CD14-positive monocyte (primary cell): ENCODE data around the gene ZNF385C. TPM values are rescaled to one million over a fixed set of nuclear protein-coding genes. Genes with fewer than 3 reads are reported as not detected.

Experiments
- DNase-seq, 3 donors: peaks; one replicate each; pipeline ENCODE4 v3.0.0-alpha.2; 2011 to 2022
- H2AFZ ChIP-seq: 2 replicates; pipeline ENCODE4 v1.6.0; 2012; ENCODE audit warnings: mild to moderate bottlenecking, low read depth, low read length, inconsistent platforms; ENCODE audit not compliant: insufficient read depth, poor library complexity, severe bottlenecking
- H3K27ac ChIP-seq, 2 donors: 1 replicate in 1 of 2; 2 replicates in 1 of 2; pipeline ENCODE4 v1.5.1; 2012 to 2013; ENCODE audit warnings: low read length in 2 of 2, control low read depth in 1 of 2, inconsistent platforms in 1 of 2, low read depth in 1 of 2, mild to moderate bottlenecking in 1 of 2
- H3K27me3 ChIP-seq, 2 donors: one replicate each; pipeline versions ENCODE4 v1.6.0 to v1.6.1; 2011 to 2013; ENCODE audit warnings: low read length in 2 of 2; ENCODE audit not compliant: control insufficient read depth in 2 of 2, insufficient read depth in 2 of 2
- H3K36me3 ChIP-seq, 2 donors: replicated peaks in 1 of 2; 1 replicate in 1 of 2; 2 replicates in 1 of 2; pipeline versions ENCODE4 v1.5.1 to v1.6.1; 2012 to 2013; ENCODE audit warnings: low read length in 2 of 2, control low read depth in 1 of 2, inconsistent platforms in 1 of 2, mild to moderate bottlenecking in 1 of 2; ENCODE audit not compliant: insufficient read depth in 2 of 2, control insufficient read depth in 1 of 2
- H3K4me1 ChIP-seq, 2 donors: 1 replicate in 1 of 2; 2 replicates in 1 of 2; pipeline versions ENCODE4 v1.5.1 to v1.6.1; 2012 to 2013; ENCODE audit warnings: low read length in 2 of 2, control low read depth in 1 of 2, inconsistent platforms in 1 of 2, mild to moderate bottlenecking in 1 of 2, moderate library complexity in 1 of 2; ENCODE audit not compliant: insufficient read depth in 2 of 2, control insufficient read depth in 1 of 2
- H3K4me2 ChIP-seq: replicated peaks from 2 replicates; pipeline ENCODE3; 2012; ENCODE audit warnings: low read length, moderate library complexity, mild to moderate bottlenecking; ENCODE audit not compliant: poor library complexity, severe bottlenecking; ENCODE audit errors: extremely low read depth
- H3K4me3 ChIP-seq, 3 experiments: fragments of 200-600 bp in 1 of 3; sonication (generic) in 1 of 3; replicated peaks in 1 of 3; 1 replicate in 2 of 3; 2 replicates in 1 of 3; pipeline ENCODE4 v1.5.1; 2011 to 2013; ENCODE audit warnings: low read length in 3 of 3, mild to moderate bottlenecking in 3 of 3, control low read depth in 2 of 3, low read depth in 2 of 3, inconsistent platforms in 1 of 3, moderate library complexity in 1 of 3
- H3K79me2 ChIP-seq: 2 replicates; pipeline ENCODE4 v1.6.0; 2012; ENCODE audit warnings: mild to moderate bottlenecking, control low read depth, inconsistent platforms, low read length, moderate library complexity; ENCODE audit not compliant: insufficient read depth
- H3K9ac ChIP-seq: 2 replicates; pipeline ENCODE4 v1.6.0; 2017; ENCODE audit warnings: low read length, mild to moderate bottlenecking; ENCODE audit not compliant: insufficient read depth, poor library complexity, severe bottlenecking
- H3K9me3 ChIP-seq, 2 donors: replicated peaks in 1 of 2; 1 replicate in 1 of 2; 2 replicates in 1 of 2; pipeline versions ENCODE4 v1.5.1 to v1.6.1; 2012 to 2013; ENCODE audit warnings: low read length in 2 of 2, control low read depth in 1 of 2; ENCODE audit not compliant: control insufficient read depth in 1 of 2, insufficient read depth in 1 of 2
- H4K20me1 ChIP-seq: 2 replicates; pipeline ENCODE4 v1.6.0; 2012; ENCODE audit warnings: mild to moderate bottlenecking, low read length, control low read depth, moderate library complexity; ENCODE audit not compliant: insufficient read depth
- H3K27ac Mint-ChIP-seq, 7 donors: one replicate each; pipeline ENCODE4 v1.8.0; 2020; ENCODE audit warnings: mild to moderate bottlenecking in 7 of 7, mixed read lengths in 7 of 7, moderate library complexity in 6 of 7, inconsistent platforms in 2 of 7
- H3K27me3 Mint-ChIP-seq, 3 donors: one replicate each; pipeline ENCODE4 v1.8.0; 2021 to 2022; ENCODE audit warnings: low read depth in 3 of 3, mild to moderate bottlenecking in 3 of 3, mixed read lengths in 3 of 3, moderate library complexity in 3 of 3, inconsistent platforms in 1 of 3
- H3K36me3 Mint-ChIP-seq, 2 donors: one replicate each; pipeline ENCODE4 v1.8.0; 2020; ENCODE audit warnings: mixed read lengths in 2 of 2, inconsistent platforms in 1 of 2, mild to moderate bottlenecking in 1 of 2
- H3K4me1 Mint-ChIP-seq: one replicate; pipeline ENCODE4 v1.8.0; 2020; ENCODE audit warnings: mild to moderate bottlenecking, mixed read lengths
- H3K4me3 Mint-ChIP-seq, 2 donors: one replicate each; pipeline ENCODE4 v1.8.0; 2020; ENCODE audit warnings: mild to moderate bottlenecking in 2 of 2, mixed read lengths in 2 of 2, moderate library complexity in 1 of 2
- H3K9me3 Mint-ChIP-seq, 7 donors: one replicate each; pipeline ENCODE4 v1.8.0; 2020 to 2022; ENCODE audit warnings: mixed read lengths in 7 of 7, mild to moderate bottlenecking in 6 of 7, moderate library complexity in 6 of 7, inconsistent platforms in 2 of 7
- WGBS: methylation state at CpG from one replicate; pipeline ENCODE4 v1.1.5; 2013; ENCODE audit warnings: missing lambda C conversion rate; ENCODE audit not compliant: insufficient coverage; 5-methylcytosine and 5-hydroxymethylcytosine counted together
- intact Hi-C, 2 donors: fragments of 100-400 bp; cut with micrococcal nuclease; formaldehyde crosslinking; loops; one replicate each; pipeline versions ENCODE4 v1.15.0 to v1.15.1; 2023
- polyA plus RNA-seq, 3 donors: library from polyadenylated mRNA; depleted of rRNA in 1 of 3; unstranded in 2 of 3; stranded (reverse) in 1 of 3; fragments of 300-500 nt in 2 of 3; fragments of >200 nt in 1 of 3; fragmentation: Illumina TruSeq in 2 of 3; gene quantifications; 1 replicate in 2 of 3; 2 replicates in 1 of 3; pipeline ENCODE4 v1.2.3, GENCODE V29; 2012 to 2021
- TF ChIP-seq, protein P1 (sequence below): fragments of 200-600 bp; IDR thresholded peaks from one replicate; pipeline ENCODE4 v1.8.0; 2022; ENCODE audit warnings: antibody characterized with exemption, mild to moderate bottlenecking

The ZNF385C gene
- polyA plus RNA-seq, 3 donors = 0.09 to 0.55 TPM; not detected in 1

- no peak for DNase-seq
- H3K36me3 ChIP-seq = peaks cover 52 to 65% of the 10 kb centered on the region in 2 donors
- no peak overlapping the region for H3K4me2 ChIP-seq
- no peaks in the 10 kb centered on the region for H3K27me3 ChIP-seq
- H3K9ac ChIP-seq = no peak overlapping the region
- no peaks in the 10 kb centered on the region for H3K27me3 Mint-ChIP-seq
- no peak overlapping the region for H2AFZ ChIP-seq
- no peak overlapping the region for H3K4me3 ChIP-seq
- H3K27ac ChIP-seq = peak overlapping the region in 1 of 2 donors; percentile 84
- peaks cover 51% of the 10 kb centered on the region for H3K4me1 Mint-ChIP-seq
- H3K79me2 ChIP-seq = peaks cover 57% of the 10 kb centered on the region
- H3K36me3 Mint-ChIP-seq = peaks cover 64 to 66% of the 10 kb centered on the region in 2 donors
- H3K27ac Mint-ChIP-seq = peak overlapping the region in 6 of 7 donors; percentile 8 to 54 (median 38)
- H3K4me3 Mint-ChIP-seq = no peak overlapping the region
- TF ChIP-seq, protein P1, sequence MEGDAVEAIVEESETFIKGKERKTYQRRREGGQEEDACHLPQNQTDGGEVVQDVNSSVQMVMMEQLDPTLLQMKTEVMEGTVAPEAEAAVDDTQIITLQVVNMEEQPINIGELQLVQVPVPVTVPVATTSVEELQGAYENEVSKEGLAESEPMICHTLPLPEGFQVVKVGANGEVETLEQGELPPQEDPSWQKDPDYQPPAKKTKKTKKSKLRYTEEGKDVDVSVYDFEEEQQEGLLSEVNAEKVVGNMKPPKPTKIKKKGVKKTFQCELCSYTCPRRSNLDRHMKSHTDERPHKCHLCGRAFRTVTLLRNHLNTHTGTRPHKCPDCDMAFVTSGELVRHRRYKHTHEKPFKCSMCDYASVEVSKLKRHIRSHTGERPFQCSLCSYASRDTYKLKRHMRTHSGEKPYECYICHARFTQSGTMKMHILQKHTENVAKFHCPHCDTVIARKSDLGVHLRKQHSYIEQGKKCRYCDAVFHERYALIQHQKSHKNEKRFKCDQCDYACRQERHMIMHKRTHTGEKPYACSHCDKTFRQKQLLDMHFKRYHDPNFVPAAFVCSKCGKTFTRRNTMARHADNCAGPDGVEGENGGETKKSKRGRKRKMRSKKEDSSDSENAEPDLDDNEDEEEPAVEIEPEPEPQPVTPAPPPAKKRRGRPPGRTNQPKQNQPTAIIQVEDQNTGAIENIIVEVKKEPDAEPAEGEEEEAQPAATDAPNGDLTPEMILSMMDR = no peak
- H3K4me1 ChIP-seq = peaks cover 48 to 49% of the 10 kb centered on the region in 2 donors
- H4K20me1 ChIP-seq = peaks cover 97% of the 10 kb centered on the region
- intact Hi-C loops = no loop called here
- H3K9me3 Mint-ChIP-seq = no peaks in the 10 kb centered on the region
- WGBS = 99% methylated on average over 10 of the region's 16 CpGs
- H3K9me3 ChIP-seq = no peaks in the 10 kb centered on the region
Observed at GRCh38 chr17:42130310-42130936, 32.1 kb upstream of the ZNF385C start.

GRCh38 chr17:42129109-42129837 lies 31.0 kb upstream of the ZNF385C start:
- intact Hi-C loops = no loop called here
- H3K4me1 Mint-ChIP-seq = peaks cover 42% of the 10 kb centered on the region
- peak overlapping the region in 5 of 7 donors; percentile 32 to 62 (median 58) for H3K27ac Mint-ChIP-seq
- no peaks in the 10 kb centered on the region for H3K27me3 Mint-ChIP-seq
- H3K9ac ChIP-seq = no peak overlapping the region
- no peaks in the 10 kb centered on the region for H3K27me3 ChIP-seq
- H3K4me3 ChIP-seq = no peak overlapping the region
- DNase-seq = no peak
- H3K4me1 ChIP-seq = peaks cover 37 to 38% of the 10 kb centered on the region in 2 donors
- peaks cover 94% of the 10 kb centered on the region for H4K20me1 ChIP-seq
- peaks cover 71 to 72% of the 10 kb centered on the region in 2 donors for H3K36me3 Mint-ChIP-seq
- H3K9me3 ChIP-seq = no peaks in the 10 kb centered on the region
- H3K79me2 ChIP-seq = peaks cover 46% of the 10 kb centered on the region
- peak overlapping the region in 1 of 2 donors; percentile 84 for H3K27ac ChIP-seq
- H3K4me3 Mint-ChIP-seq = no peak overlapping the region
- TF ChIP-seq, protein P1 = no peak
- peaks cover 58 to 73% of the 10 kb centered on the region in 2 donors for H3K36me3 ChIP-seq
- no peaks in the 10 kb centered on the region for H3K9me3 Mint-ChIP-seq
- no peak overlapping the region for H2AFZ ChIP-seq
- no peak overlapping the region for H3K4me2 ChIP-seq
- 100% methylated on average over 4 of the region's 8 CpGs for WGBS
